Breast epithelium (tissue), 3 donors: Measurements from ENCODE around the gene F11.

Experiments
- POLR2A ChIP-seq: fragments of 450-650 bp; IDR thresholded peaks from one replicate; pipeline ENCODE4 v1.6.1; 2016; ENCODE audit warnings: antibody characterized with exemption, mild to moderate bottlenecking, moderate library complexity
- TF ChIP-seq, protein P1 (sequence below), 3 donors: fragments of 450-650 bp; IDR thresholded peaks; one replicate each; pipeline ENCODE4 v1.5.1; 2016 to 2017; ENCODE audit warnings: antibody characterized with exemption in 3 of 3, mild to moderate bottlenecking in 3 of 3, moderate library complexity in 3 of 3

DNA sequence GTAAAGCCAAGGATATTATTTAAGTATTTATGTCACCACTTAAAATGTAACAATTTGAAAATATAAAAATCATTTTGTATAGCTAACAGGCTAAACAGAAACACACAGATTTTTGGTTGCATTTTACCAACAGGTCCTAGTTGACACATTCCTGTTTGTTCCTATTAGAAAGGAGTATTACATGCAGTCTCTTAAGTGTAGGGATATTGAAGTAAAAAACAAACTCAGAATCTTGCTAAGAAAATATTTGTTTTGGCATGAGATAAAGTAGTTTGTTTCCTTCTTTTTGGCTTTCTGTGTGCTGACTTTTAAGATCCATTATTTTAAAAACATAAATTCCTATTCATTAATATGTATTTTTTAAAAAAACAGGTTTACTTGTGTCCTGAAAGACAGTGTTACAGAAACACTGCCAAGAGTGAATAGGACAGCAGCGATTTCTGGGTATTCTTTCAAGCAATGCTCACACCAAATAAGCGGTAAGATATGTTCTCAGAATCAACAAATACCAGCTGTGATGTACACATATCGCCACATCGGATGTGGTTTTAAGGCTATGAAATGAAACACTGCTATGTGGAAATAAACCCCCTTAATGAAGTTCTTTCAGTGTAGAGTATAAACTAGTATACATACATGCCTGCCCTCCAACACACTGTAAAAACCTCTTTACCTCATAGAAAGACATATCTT lies 6.9 kb downstream of the F11 start:
- TF ChIP-seq, protein P1, sequence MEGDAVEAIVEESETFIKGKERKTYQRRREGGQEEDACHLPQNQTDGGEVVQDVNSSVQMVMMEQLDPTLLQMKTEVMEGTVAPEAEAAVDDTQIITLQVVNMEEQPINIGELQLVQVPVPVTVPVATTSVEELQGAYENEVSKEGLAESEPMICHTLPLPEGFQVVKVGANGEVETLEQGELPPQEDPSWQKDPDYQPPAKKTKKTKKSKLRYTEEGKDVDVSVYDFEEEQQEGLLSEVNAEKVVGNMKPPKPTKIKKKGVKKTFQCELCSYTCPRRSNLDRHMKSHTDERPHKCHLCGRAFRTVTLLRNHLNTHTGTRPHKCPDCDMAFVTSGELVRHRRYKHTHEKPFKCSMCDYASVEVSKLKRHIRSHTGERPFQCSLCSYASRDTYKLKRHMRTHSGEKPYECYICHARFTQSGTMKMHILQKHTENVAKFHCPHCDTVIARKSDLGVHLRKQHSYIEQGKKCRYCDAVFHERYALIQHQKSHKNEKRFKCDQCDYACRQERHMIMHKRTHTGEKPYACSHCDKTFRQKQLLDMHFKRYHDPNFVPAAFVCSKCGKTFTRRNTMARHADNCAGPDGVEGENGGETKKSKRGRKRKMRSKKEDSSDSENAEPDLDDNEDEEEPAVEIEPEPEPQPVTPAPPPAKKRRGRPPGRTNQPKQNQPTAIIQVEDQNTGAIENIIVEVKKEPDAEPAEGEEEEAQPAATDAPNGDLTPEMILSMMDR (IDR thresholded peaks at IDR 0.05) = no peak
- TF ChIP-seq POLR2A = no peak
